Osteoblast (primary cell): Measurements from ENCODE around the gene SOS1. TPM values are rescaled to one million over a fixed set of nuclear protein-coding genes. Genes with fewer than 3 reads are reported as not detected.
"Not testable (repeated sequence)": the region's sequence is repeated elsewhere in the genome, so short reads cannot be mapped to it uniquely, and the experiment has no call there.

ENCODE experiments used
- DNase-seq: peaks from one replicate; pipeline ENCODE4 v3.0.0; 2011; ENCODE audit warnings: low spot score, mixed read lengths; ENCODE audit not compliant: insufficient read length; ENCODE audit errors: missing footprints
- H2AFZ ChIP-seq: 2 replicates; pipeline ENCODE4 v1.6.0; 2011; ENCODE audit warnings: mild to moderate bottlenecking, low read length
- H3K27ac ChIP-seq: 2 replicates; pipeline ENCODE4 v1.5.1; 2011; ENCODE audit warnings: mild to moderate bottlenecking, low read depth, low read length, moderate library complexity
- H3K27me3 ChIP-seq: 2 replicates; pipeline ENCODE4 v1.6.0; 2012; ENCODE audit warnings: mild to moderate bottlenecking, control low read depth, inconsistent platforms, low read length, moderate library complexity; ENCODE audit not compliant: insufficient read depth
- H3K36me3 ChIP-seq: 2 replicates; pipeline ENCODE4 v1.5.1; 2011; ENCODE audit warnings: mild to moderate bottlenecking, low read length, control low read depth, moderate library complexity; ENCODE audit not compliant: insufficient read depth
- H3K4me1 ChIP-seq: 2 replicates; pipeline ENCODE4 v1.5.1; 2011; ENCODE audit warnings: mild to moderate bottlenecking, low read length, control low read depth, moderate library complexity; ENCODE audit not compliant: insufficient read depth
- H3K4me2 ChIP-seq: 2 replicates; pipeline ENCODE4 v1.6.0; 2011; ENCODE audit warnings: mild to moderate bottlenecking, low read length; ENCODE audit not compliant: insufficient read depth
- H3K4me3 ChIP-seq: fragments of 200-600 bp; sonication (generic); 3 replicates; pipeline ENCODE4 v1.5.1; 2012; ENCODE audit warnings: mild to moderate bottlenecking, low read length, inconsistent platforms; ENCODE audit not compliant: insufficient read depth
- H3K79me2 ChIP-seq: 2 replicates; pipeline ENCODE4 v1.6.0; 2012; ENCODE audit warnings: mild to moderate bottlenecking, low read length, control low read depth, inconsistent platforms; ENCODE audit not compliant: insufficient read depth
- H3K9me3 ChIP-seq: 2 replicates; pipeline ENCODE4 v1.5.1; 2011; ENCODE audit warnings: low read depth, low read length, control low read depth
- H4K20me1 ChIP-seq: 2 replicates; pipeline ENCODE4 v1.6.0; 2012; ENCODE audit warnings: mild to moderate bottlenecking, low read length, control low read depth; ENCODE audit not compliant: insufficient read depth
- total RNA-seq: library from RNA; depleted of rRNA; stranded (reverse); fragments of >200 nt; gene quantifications from 2 replicates; pipeline ENCODE4 v1.2.3, GENCODE V29; 2012
- TF ChIP-seq, protein P1 (sequence below): IDR thresholded peaks from 2 replicates; pipeline ENCODE4 v1.5.1; 2011; ENCODE audit warnings: mild to moderate bottlenecking, low read depth, low read length, moderate library complexity; ENCODE audit errors: extremely low read depth

The SOS1 gene
- total RNA-seq, 1 donor = 28.6 TPM

DNA sequence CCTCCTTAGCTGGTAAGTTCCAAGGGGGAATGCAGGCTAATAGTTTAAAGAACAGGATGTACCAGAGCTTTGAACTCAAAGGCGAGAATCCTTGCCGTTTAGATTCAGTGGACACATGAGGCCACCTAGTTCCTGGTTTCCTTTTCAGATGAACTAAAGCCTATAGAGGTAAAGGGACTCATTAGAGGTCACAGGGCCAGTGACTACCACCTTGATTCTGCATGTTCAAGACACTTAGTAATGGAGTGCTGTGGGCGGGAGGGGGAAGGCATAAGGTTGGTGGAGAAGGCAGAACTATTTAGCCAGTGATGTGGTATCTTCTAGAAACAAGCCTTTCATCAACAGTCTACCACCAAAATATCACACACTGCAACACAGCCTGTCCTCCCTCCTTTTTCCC is 183.3 kb downstream of the SOS1 start:
- Histone ChIP-seq H3K4me3 (no peak overlapping the region), H2AFZ (no peak overlapping the region), H4K20me1 (no peaks in the 10 kb centered on the region), H3K4me2 (no peak overlapping the region), H3K9me3 (no peaks in the 10 kb centered on the region), H3K36me3 (no peaks in the 10 kb centered on the region), H3K4me1 (peaks cover 10% of the 10 kb centered on the region), H3K27ac (no peak overlapping the region), H3K27me3 (no peaks in the 10 kb centered on the region), H3K79me2 (no peaks in the 10 kb centered on the region)
- DNase-seq = no peak
- TF ChIP-seq, protein P1, sequence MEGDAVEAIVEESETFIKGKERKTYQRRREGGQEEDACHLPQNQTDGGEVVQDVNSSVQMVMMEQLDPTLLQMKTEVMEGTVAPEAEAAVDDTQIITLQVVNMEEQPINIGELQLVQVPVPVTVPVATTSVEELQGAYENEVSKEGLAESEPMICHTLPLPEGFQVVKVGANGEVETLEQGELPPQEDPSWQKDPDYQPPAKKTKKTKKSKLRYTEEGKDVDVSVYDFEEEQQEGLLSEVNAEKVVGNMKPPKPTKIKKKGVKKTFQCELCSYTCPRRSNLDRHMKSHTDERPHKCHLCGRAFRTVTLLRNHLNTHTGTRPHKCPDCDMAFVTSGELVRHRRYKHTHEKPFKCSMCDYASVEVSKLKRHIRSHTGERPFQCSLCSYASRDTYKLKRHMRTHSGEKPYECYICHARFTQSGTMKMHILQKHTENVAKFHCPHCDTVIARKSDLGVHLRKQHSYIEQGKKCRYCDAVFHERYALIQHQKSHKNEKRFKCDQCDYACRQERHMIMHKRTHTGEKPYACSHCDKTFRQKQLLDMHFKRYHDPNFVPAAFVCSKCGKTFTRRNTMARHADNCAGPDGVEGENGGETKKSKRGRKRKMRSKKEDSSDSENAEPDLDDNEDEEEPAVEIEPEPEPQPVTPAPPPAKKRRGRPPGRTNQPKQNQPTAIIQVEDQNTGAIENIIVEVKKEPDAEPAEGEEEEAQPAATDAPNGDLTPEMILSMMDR = no peak

DNA sequence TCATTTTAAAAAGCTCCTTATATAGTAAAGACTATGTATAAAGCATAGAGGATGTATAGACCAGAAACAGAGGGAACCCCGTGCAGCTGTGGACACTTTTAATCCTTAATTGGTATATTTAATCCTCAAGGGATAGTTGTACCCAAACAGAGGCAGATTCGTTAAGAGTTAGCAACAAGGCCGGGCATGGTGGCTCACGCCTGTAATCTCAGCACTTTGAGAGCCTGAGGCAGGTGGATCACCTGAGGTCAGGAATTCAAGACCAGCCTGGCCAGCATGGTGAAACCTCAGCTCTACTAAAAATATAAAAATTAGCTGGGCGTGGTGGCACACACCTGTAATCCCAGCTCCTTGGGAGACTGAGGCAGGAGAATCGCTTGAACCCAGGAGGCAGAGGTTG is 184.3 kb downstream of the SOS1 start:
- H3K27ac ChIP-seq, H3K4me1 ChIP-seq, H3K27me3 ChIP-seq, H3K4me3 ChIP-seq, H3K79me2 ChIP-seq, H2AFZ ChIP-seq, H3K9me3 ChIP-seq, H3K4me2 ChIP-seq, H4K20me1 ChIP-seq, DNase-seq, H3K36me3 ChIP-seq: not testable (repeated sequence)

DNA sequence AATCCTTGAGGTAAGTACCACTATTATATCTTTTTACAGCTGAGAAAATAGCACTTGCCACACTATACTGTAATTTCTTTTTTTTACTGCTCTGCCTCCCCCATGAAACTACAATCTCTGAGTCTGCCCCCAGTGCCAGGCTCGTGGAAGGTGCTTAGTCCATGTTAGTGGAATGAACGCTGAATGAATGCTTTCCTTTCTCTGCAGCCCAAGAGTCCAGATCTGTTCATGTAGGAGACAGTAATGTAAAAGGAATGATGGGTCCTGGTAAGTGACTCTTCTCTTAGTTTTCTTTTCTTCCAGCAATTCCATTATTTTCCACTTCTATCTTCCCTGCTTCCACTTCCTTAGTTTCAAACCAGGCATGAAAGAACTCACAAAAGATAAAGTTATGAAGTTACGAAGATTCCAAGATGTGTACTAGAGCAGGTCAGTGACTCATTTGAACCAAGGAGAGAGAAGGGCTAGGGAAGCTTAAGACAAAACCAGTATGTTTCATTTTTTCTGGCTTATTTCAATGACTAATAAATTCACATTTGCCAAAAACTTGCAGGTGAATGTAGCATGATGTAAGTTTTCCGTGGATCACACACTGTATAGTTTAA is 185.2 kb downstream of the SOS1 start:
- Histone ChIP-seq H3K4me1 (peaks cover 10% of the 10 kb centered on the region), H3K9me3 (no peaks in the 10 kb centered on the region), H3K27me3 (no peaks in the 10 kb centered on the region), H2AFZ (no peak overlapping the region), H3K4me2 (peak overlapping the region; percentile 69), H4K20me1 (no peaks in the 10 kb centered on the region), H3K79me2 (no peaks in the 10 kb centered on the region), H3K36me3 (no peaks in the 10 kb centered on the region), H3K27ac (no peak overlapping the region), H3K4me3 (no peak overlapping the region)
- DNase-seq = peak; percentile 76
- TF ChIP-seq, protein P1 = no peak

DNA sequence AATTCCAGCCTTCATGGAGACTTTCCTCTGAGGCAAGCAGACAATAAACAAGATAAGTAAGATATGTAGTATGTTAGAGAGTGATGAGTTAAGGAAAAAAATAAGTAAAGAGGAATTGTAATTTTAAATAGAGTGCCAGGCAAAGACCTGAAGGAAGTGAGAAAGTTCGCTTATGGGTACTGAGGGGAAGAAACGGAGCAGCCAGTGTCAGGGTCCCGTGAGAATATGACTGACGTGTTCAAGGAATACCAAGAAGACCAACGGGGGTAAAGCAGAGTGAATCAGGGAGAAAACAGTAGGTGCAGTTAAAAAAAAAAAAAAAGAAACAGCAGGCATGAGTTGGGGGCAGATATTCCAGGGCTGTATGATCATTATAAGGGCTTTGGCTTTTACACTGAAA is 186.1 kb downstream of the SOS1 start:
- no peak overlapping the region for H3K27ac ChIP-seq
- H2AFZ ChIP-seq = no peak overlapping the region
- DNase-seq = no peak
- H4K20me1 ChIP-seq = no peaks in the 10 kb centered on the region
- H3K27me3 ChIP-seq = no peaks in the 10 kb centered on the region
- H3K4me1 ChIP-seq = peaks cover 10% of the 10 kb centered on the region
- H3K36me3 ChIP-seq = no peaks in the 10 kb centered on the region
- TF ChIP-seq, protein P1 = no peak
- H3K9me3 ChIP-seq = no peaks in the 10 kb centered on the region
- no peak overlapping the region for H3K4me3 ChIP-seq
- H3K79me2 ChIP-seq = no peaks in the 10 kb centered on the region
- H3K4me2 ChIP-seq = no peak overlapping the region
